ENCODE measurements around the gene ZNF738. TPM values are rescaled to one million over a fixed set of nuclear protein-coding genes. Genes with fewer than 3 reads are reported as not detected.

The ZNF738 gene
- total RNA-seq, 2 donors from 2014 or later, result 12.4 to 15.5 TPM

- peak within 1 kb of the TSS; percentile 91 to 93 for H3K27ac Mint-ChIP-seq
- peak; percentile 100 for ATAC-seq
- H3K9me3 Mint-ChIP-seq, result peaks cover 7 to 13% of the 10 kb centered on the region in 2 donors
- DNase-seq (ENCODE audit: low spot score in 2 of 2), result peak; percentile 85 to 93
- peaks cover 25 to 64% of the 10 kb centered on the region in 2 donors for H3K36me3 Mint-ChIP-seq
These were observed 38.2 kb downstream of the ZNF738 start, which contains the start of gene ZNF493 for GRCh38 chr19:21396893-21397572. Gene ZNF493 (plus strand): TSS chr19:21397133. CDS start chr19:21397238, 105 bp downstream.

GRCh38 chr19:21398851-21399250, 40.1 kb downstream of the ZNF738 start:
- Mint-ChIP-seq H3K36me3 (peaks cover 35 to 67% of the 10 kb centered on the region in 2 donors), H3K9me3 (peaks cover 0 to 14% of the 10 kb centered on the region in 2 donors), H3K27ac (no peak overlapping the region)
- DNase-seq (ENCODE audit: low spot score in 2 of 2) (no peak), ATAC-seq (no peak)

- Mint-ChIP-seq H3K36me3 (peaks cover 29 to 81% of the 10 kb centered on the region in 2 donors), H3K9me3 (peaks cover 0 to 10% of the 10 kb centered on the region in 2 donors), H3K27ac (no peak overlapping the region)
- DNase-seq (ENCODE audit: low spot score in 2 of 2) (no peak), ATAC-seq (no peak)
These were observed 43.6 kb downstream of the ZNF738 start for GRCh38 chr19:21402303-21402985.

GRCh38 chr19:21410166-21410565, 51.4 kb downstream of the ZNF738 start:
- DNase-seq (ENCODE audit: low spot score in 2 of 2), result no peak
- no peak for ATAC-seq
- Mint-ChIP-seq H3K27ac (no peak overlapping the region), H3K36me3 (peaks cover 45 to 88% of the 10 kb centered on the region in 2 donors), H3K9me3 (peaks cover 15 to 21% of the 10 kb centered on the region in 2 donors)

GRCh38 chr19:21422244-21422643, 63.4 kb downstream of the ZNF738 start:
- H3K27ac Mint-ChIP-seq, result peak overlapping the region in 1 of 2 donors; percentile 44
- H3K36me3 Mint-ChIP-seq, result peaks cover 59 to 73% of the 10 kb centered on the region in 2 donors
- ATAC-seq (no peak), DNase-seq (ENCODE audit: low spot score in 2 of 2) (no peak)
- peaks cover 52% of the 10 kb centered on the region in 2 donors for H3K9me3 Mint-ChIP-seq

GRCh38 chr19:21423057-21424041, 64.5 kb downstream of the ZNF738 start:
- H3K36me3 Mint-ChIP-seq, result peaks cover 48 to 62% of the 10 kb centered on the region in 2 donors
- peaks cover 44 to 46% of the 10 kb centered on the region in 2 donors for H3K9me3 Mint-ChIP-seq
- no peak for ATAC-seq
- H3K27ac Mint-ChIP-seq, result no peak overlapping the region
- no peak for DNase-seq (ENCODE audit: low spot score in 2 of 2)

Other genes with a start within 250 kb of the ZNF738 start
- 10 to 100 TPM; 21.3 to 26.0 TPM for gene ZNF431, start 217.0 kb upstream of the ZNF738 start, total RNA-seq
- gene ZNF708, start 29.6 kb upstream of the ZNF738 start, total RNA-seq, result 10 to 100 TPM in 1 of 2 donors, 1 to 10 TPM in 1; 9.8 to 12.2 TPM
- gene ZNF493, start 38.1 kb downstream of the ZNF738 start, total RNA-seq, result 10 to 100 TPM; 16.1 to 19.4 TPM
- 10 to 100 TPM in 1 of 2 donors, 1 to 10 TPM in 1; 9.1 to 10.3 TPM for gene ZNF429, start 146.6 kb downstream of the ZNF738 start, total RNA-seq